Spleen (tissue), 11 donors: ENCODE measurements around the gene SH3RF3. TPM values are rescaled to one million over a fixed set of nuclear protein-coding genes. Genes with fewer than 3 reads are reported as not detected.
"Not testable (repeated sequence)": the region's sequence is repeated elsewhere in the genome, so short reads cannot be mapped to it uniquely, and the experiment has no call there.

Source experiments
- DNase-seq: peaks from one replicate; pipeline ENCODE4 v3.0.0-alpha.2; 2020
- H3K27ac ChIP-seq, 8 donors: fragments of 200-600 bp; sonication (generic) in 7 of 8; 1 replicate in 4 of 8; 2 replicates in 4 of 8; pipeline versions ENCODE4 v1.5.0 to v1.8.0; 2016 to 2021; ENCODE audit warnings: inconsistent platforms in 4 of 8, mild to moderate bottlenecking in 4 of 8, moderate library complexity in 1 of 8
- H3K27me3 ChIP-seq, 7 donors: fragments of 200-600 bp; sonication (generic) in 6 of 7; replicated peaks in 1 of 7; 1 replicate in 4 of 7; 2 replicates in 3 of 7; pipeline versions ENCODE4 v1.5.0 to v1.8.0; 2016 to 2021; ENCODE audit warnings: inconsistent platforms in 3 of 7, mild to moderate bottlenecking in 1 of 7
- H3K36me3 ChIP-seq, 6 donors: fragments of 200-600 bp; sonication (generic) in 5 of 6; 1 replicate in 4 of 6; 2 replicates in 2 of 6; pipeline versions ENCODE4 v1.5.0 to v1.8.0; 2016 to 2021; ENCODE audit warnings: inconsistent platforms in 2 of 6
- H3K4me1 ChIP-seq, 6 donors: fragments of 200-600 bp; sonication (generic) in 5 of 6; 1 replicate in 3 of 6; 2 replicates in 3 of 6; pipeline versions ENCODE4 v1.5.0 to v1.8.0; 2016 to 2021; ENCODE audit warnings: inconsistent platforms in 3 of 6
- H3K4me3 ChIP-seq, 8 donors: fragments of 200-600 bp; sonication (generic) in 7 of 8; 1 replicate in 4 of 8; 2 replicates in 4 of 8; pipeline versions ENCODE4 v1.5.0 to v1.8.0; 2016 to 2021; ENCODE audit warnings: inconsistent platforms in 4 of 8, mild to moderate bottlenecking in 4 of 8, moderate library complexity in 2 of 8
- H3K9me3 ChIP-seq, 8 donors: fragments of 200-600 bp; sonication (generic) in 7 of 8; 1 replicate in 4 of 8; 2 replicates in 4 of 8; pipeline versions ENCODE4 v1.5.0 to v1.8.0; 2016 to 2021; ENCODE audit warnings: inconsistent platforms in 4 of 8
- CTCF ChIP-seq, 11 experiments: fragments of 200-600 bp in 7 of 11; fragments of 450-650 bp in 4 of 11; sonication (generic) in 4 of 11; IDR thresholded peaks in 8 of 11; conservative IDR thresholded peaks in 3 of 11; 1 replicate in 7 of 11; 2 replicates in 4 of 11; pipeline versions ENCODE4 v1.4.0 to v1.8.0; 2016 to 2021; ENCODE audit warnings: antibody characterized with exemption in 11 of 11, inconsistent platforms in 4 of 11, mild to moderate bottlenecking in 1 of 11
- POLR2A ChIP-seq, 3 donors: fragments of 450-650 bp; IDR thresholded peaks; one replicate each; pipeline ENCODE4 v1.5.1; 2017; ENCODE audit warnings: antibody characterized with exemption in 3 of 3, mild to moderate bottlenecking in 1 of 3
- POLR2AphosphoS5 ChIP-seq, 3 donors: sonication (generic); formaldehyde crosslinking; IDR thresholded peaks; one replicate each; pipeline ENCODE4 v1.5.1; 2017; ENCODE audit warnings: antibody characterized with exemption in 3 of 3
- WGBS, 5 donors: extraction: QIAGEN DNeasy Blood & Tissue Kit in 3 of 5; methylation state at CpG; one replicate each; pipeline versions ENCODE4 v1.1.5 to v1.1.7; 2013 to 2018; 5-methylcytosine and 5-hydroxymethylcytosine counted together
- intact Hi-C: fragments of 100-400 bp; cut with DNase I; formaldehyde crosslinking; loops from one replicate; pipeline ENCODE4 v1.15.0; 2023; ENCODE audit warnings: low total_unique reads
- polyA plus RNA-seq, 3 donors: library from polyadenylated mRNA; stranded (reverse); fragments of 200-250 nt; gene quantifications; one replicate each; pipeline ENCODE4 v1.2.1, GENCODE V29; 2013
- total RNA-seq, 7 donors: library from RNA; depleted of rRNA in 3 of 7; stranded (reverse); fragments of >200 nt in 3 of 7; fragmentation: NEBNext Ultra II Directional in 4 of 7; extraction: Animal tissue kit (Norgen Biotek cat#: 25700) in 4 of 7; gene quantifications; one replicate each; pipeline versions ENCODE4 v1.1.0 to v1.2.1, GENCODE V29; 2016 to 2021
- donor health status: healthy with polysubstance abuse.
- donor health status: DM: no; HTN: no; CAD: no; lungs with moderate emphysema.
- donor health status: DM: no; HTN: no; CAD: no.
- donor health status: Bipolar disorder and iron deficiency.
- donor health status: healthy.
- donor health status: DM: no; HTN: no; CAD: no.
- donor health status: DM: yes; HTN: yes; CAD: no.

Gene SH3RF3
- total and polyA plus RNA-seq, 10 donors, result 1.3 to 7.6 (median 4.7) TPM

- H3K27ac ChIP-seq, result no peak overlapping the region
- DNase-seq, result no peak
- no peaks in the 10 kb centered on the region for H3K9me3 ChIP-seq
- TF ChIP-seq POLR2AphosphoS5 (IDR thresholded peaks at IDR 0.05) (no peak), CTCF (IDR thresholded peaks at IDR 0.05 in 8 of 11, conservative IDR thresholded peaks at IDR 0.05 in 3 of 11) (no peak), POLR2A (IDR thresholded peaks at IDR 0.05) (no peak)
- H3K27me3 ChIP-seq, result peaks cover 0 to 27% (median 0%) of the 10 kb centered on the region in 7 donors
- intact Hi-C loops, result no loop called here
- H3K36me3 ChIP-seq, result no peaks in the 10 kb centered on the region
- no peaks in the 10 kb centered on the region for H3K4me1 ChIP-seq
- 89 to 96% (median 92%) methylated on average over 5 of the region's 5 CpGs for WGBS, 5 donors
- H3K4me3 ChIP-seq, result no peak overlapping the region
Measured at GRCh38 chr2:109105113-109105512, 23.9 kb upstream of the SH3RF3 start.

GRCh38 chr2:109108740-109109139 lies 20.3 kb upstream of the SH3RF3 start:
- no peak for DNase-seq
- intact Hi-C loops, result no loop called here
- Histone ChIP-seq H3K4me3 (no peak overlapping the region), H3K36me3 (no peaks in the 10 kb centered on the region), H3K27ac (no peak overlapping the region), H3K9me3 (no peaks in the 10 kb centered on the region), H3K27me3 (no peaks in the 10 kb centered on the region), H3K4me1 (no peaks in the 10 kb centered on the region)
- TF ChIP-seq POLR2A (IDR thresholded peaks at IDR 0.05) (no peak), CTCF (IDR thresholded peaks at IDR 0.05 in 8 of 11, conservative IDR thresholded peaks at IDR 0.05 in 3 of 11) (no peak), POLR2AphosphoS5 (IDR thresholded peaks at IDR 0.05) (no peak)
- WGBS, 5 donors, result 89 to 96% (median 93%) methylated on average over 9 of the region's 9 CpGs

DNA sequence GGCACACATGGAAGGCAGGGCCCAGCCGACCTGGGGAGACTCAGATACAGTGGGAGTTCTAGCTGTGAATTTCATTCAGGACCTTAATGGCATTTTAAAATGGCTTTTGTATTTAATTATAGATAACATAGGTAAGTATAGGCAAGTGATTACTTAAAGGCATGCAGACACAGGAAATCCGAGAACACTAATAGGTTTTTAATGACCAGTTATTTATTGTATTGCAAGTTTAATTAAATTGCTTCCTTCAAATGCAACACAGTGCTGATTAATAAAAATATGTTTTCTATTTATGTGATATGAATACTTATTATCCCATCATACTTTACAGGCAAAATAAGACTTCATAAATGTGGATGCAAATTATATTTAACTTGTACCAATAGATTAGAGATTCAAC lies 19.7 kb upstream of the SH3RF3 start:
- intact Hi-C loops, result no loop called here
- no peak for DNase-seq
- no peaks in the 10 kb centered on the region for H3K36me3 ChIP-seq
- H3K4me3 ChIP-seq, result no peak overlapping the region
- no peaks in the 10 kb centered on the region for H3K27me3 ChIP-seq
- TF ChIP-seq POLR2A (IDR thresholded peaks at IDR 0.05) (no peak), POLR2AphosphoS5 (IDR thresholded peaks at IDR 0.05) (no peak), CTCF (IDR thresholded peaks at IDR 0.05 in 8 of 11, conservative IDR thresholded peaks at IDR 0.05 in 3 of 11) (no peak)
- H3K4me1 ChIP-seq, result no peaks in the 10 kb centered on the region
- 93 to 95% (median 95%) methylated on average over 2 of the region's 2 CpGs for WGBS, 5 donors
- H3K9me3 ChIP-seq, result no peaks in the 10 kb centered on the region
- H3K27ac ChIP-seq, result no peak overlapping the region

DNA sequence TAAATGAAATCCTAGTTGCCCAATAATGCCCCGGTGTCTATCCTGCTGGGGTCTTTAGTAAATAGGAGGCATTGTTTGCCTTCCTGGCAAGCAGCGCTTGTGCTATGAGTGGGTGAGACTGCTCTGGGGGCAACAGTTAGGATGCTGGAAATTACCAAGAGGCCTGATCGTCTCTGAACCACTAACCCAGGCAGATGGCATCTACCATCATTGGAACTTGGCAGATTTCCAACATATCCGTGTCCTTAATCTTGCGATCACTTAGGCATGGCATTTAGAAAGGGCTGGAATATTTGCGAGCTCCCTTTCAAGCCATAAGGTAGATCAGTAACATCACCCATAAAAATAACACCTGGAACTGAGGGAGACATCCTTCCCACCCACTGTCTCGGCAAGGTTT lies 18.8 kb upstream of the SH3RF3 start:
- DNase-seq, result no peak
- H3K27ac ChIP-seq, result no peak overlapping the region
- TF ChIP-seq CTCF (IDR thresholded peaks at IDR 0.05 in 8 of 11, conservative IDR thresholded peaks at IDR 0.05 in 3 of 11), result no peak
- no peak for TF ChIP-seq POLR2AphosphoS5 (IDR thresholded peaks at IDR 0.05)
- no peak for TF ChIP-seq POLR2A (IDR thresholded peaks at IDR 0.05)
- H3K9me3 ChIP-seq, result no peaks in the 10 kb centered on the region
- no peaks in the 10 kb centered on the region for H3K36me3 ChIP-seq
- H3K27me3 ChIP-seq, result no peaks in the 10 kb centered on the region
- H3K4me1 ChIP-seq, result no peaks in the 10 kb centered on the region
- WGBS, 5 donors, result 84 to 91% (median 85%) methylated on average over 7 of the region's 7 CpGs
- no peak overlapping the region for H3K4me3 ChIP-seq
- intact Hi-C loops, result no loop called here

DNA sequence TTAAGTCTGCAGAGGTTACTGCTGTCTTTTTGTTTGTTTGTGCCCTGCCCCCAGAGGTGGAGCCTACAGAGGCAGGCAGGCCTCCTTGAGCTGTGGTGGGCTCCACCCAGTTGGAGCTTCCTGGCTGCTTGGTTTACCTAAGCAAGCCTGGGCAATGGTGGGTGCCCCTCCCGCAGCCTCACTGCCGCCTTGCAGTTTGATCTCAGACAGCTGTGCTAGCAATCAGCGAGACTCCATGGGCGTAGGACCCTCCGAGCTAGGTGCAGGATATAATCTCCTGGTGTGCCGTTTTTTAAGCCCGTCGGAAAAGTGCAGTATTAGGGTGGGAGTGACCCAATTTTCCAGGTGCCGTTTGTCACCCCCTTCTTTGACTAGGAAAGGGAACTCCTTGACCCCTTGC lies 11.8 kb upstream of the SH3RF3 start:
- WGBS, 5 donors, result 91 to 99% (median 91%) methylated on average over 9 of the region's 9 CpGs
- DNase-seq, H3K36me3 ChIP-seq, intact Hi-C loops, H3K4me3 ChIP-seq, H3K4me1 ChIP-seq, H3K27ac ChIP-seq, H3K9me3 ChIP-seq: not testable (repeated sequence)
- peaks cover 0 to 24% (median 0%) of the 10 kb centered on the region in 7 donors for H3K27me3 ChIP-seq
